CD14-positive monocyte (primary cell): ENCODE data around the gene TGFA. TPM values are rescaled to one million over a fixed set of nuclear protein-coding genes. Genes with fewer than 3 reads are reported as not detected.

ENCODE experiments used
- DNase-seq, 3 donors: peaks; one replicate each; pipeline ENCODE4 v3.0.0-alpha.2; 2011 to 2022
- H2AFZ ChIP-seq: 2 replicates; pipeline ENCODE4 v1.6.0; 2012; ENCODE audit warnings: mild to moderate bottlenecking, low read depth, low read length, inconsistent platforms; ENCODE audit not compliant: insufficient read depth, poor library complexity, severe bottlenecking
- H3K27ac ChIP-seq, 2 donors: 1 replicate in 1 of 2; 2 replicates in 1 of 2; pipeline ENCODE4 v1.5.1; 2012 to 2013; ENCODE audit warnings: low read length in 2 of 2, control low read depth in 1 of 2, inconsistent platforms in 1 of 2, low read depth in 1 of 2, mild to moderate bottlenecking in 1 of 2
- H3K27me3 ChIP-seq, 2 donors: one replicate each; pipeline versions ENCODE4 v1.6.0 to v1.6.1; 2011 to 2013; ENCODE audit warnings: low read length in 2 of 2; ENCODE audit not compliant: control insufficient read depth in 2 of 2, insufficient read depth in 2 of 2
- H3K36me3 ChIP-seq, 2 donors: replicated peaks in 1 of 2; 1 replicate in 1 of 2; 2 replicates in 1 of 2; pipeline versions ENCODE4 v1.5.1 to v1.6.1; 2012 to 2013; ENCODE audit warnings: low read length in 2 of 2, control low read depth in 1 of 2, inconsistent platforms in 1 of 2, mild to moderate bottlenecking in 1 of 2; ENCODE audit not compliant: insufficient read depth in 2 of 2, control insufficient read depth in 1 of 2
- H3K4me1 ChIP-seq, 2 donors: 1 replicate in 1 of 2; 2 replicates in 1 of 2; pipeline versions ENCODE4 v1.5.1 to v1.6.1; 2012 to 2013; ENCODE audit warnings: low read length in 2 of 2, control low read depth in 1 of 2, inconsistent platforms in 1 of 2, mild to moderate bottlenecking in 1 of 2, moderate library complexity in 1 of 2; ENCODE audit not compliant: insufficient read depth in 2 of 2, control insufficient read depth in 1 of 2
- H3K4me2 ChIP-seq: replicated peaks from 2 replicates; pipeline ENCODE3; 2012; ENCODE audit warnings: low read length, moderate library complexity, mild to moderate bottlenecking; ENCODE audit not compliant: poor library complexity, severe bottlenecking; ENCODE audit errors: extremely low read depth
- H3K4me3 ChIP-seq, 3 experiments: fragments of 200-600 bp in 1 of 3; sonication (generic) in 1 of 3; replicated peaks in 1 of 3; 1 replicate in 2 of 3; 2 replicates in 1 of 3; pipeline ENCODE4 v1.5.1; 2011 to 2013; ENCODE audit warnings: low read length in 3 of 3, mild to moderate bottlenecking in 3 of 3, control low read depth in 2 of 3, low read depth in 2 of 3, inconsistent platforms in 1 of 3, moderate library complexity in 1 of 3
- H3K79me2 ChIP-seq: 2 replicates; pipeline ENCODE4 v1.6.0; 2012; ENCODE audit warnings: mild to moderate bottlenecking, control low read depth, inconsistent platforms, low read length, moderate library complexity; ENCODE audit not compliant: insufficient read depth
- H3K9ac ChIP-seq: 2 replicates; pipeline ENCODE4 v1.6.0; 2017; ENCODE audit warnings: low read length, mild to moderate bottlenecking; ENCODE audit not compliant: insufficient read depth, poor library complexity, severe bottlenecking
- H3K9me3 ChIP-seq, 2 donors: replicated peaks in 1 of 2; 1 replicate in 1 of 2; 2 replicates in 1 of 2; pipeline versions ENCODE4 v1.5.1 to v1.6.1; 2012 to 2013; ENCODE audit warnings: low read length in 2 of 2, control low read depth in 1 of 2; ENCODE audit not compliant: control insufficient read depth in 1 of 2, insufficient read depth in 1 of 2
- H4K20me1 ChIP-seq: 2 replicates; pipeline ENCODE4 v1.6.0; 2012; ENCODE audit warnings: mild to moderate bottlenecking, low read length, control low read depth, moderate library complexity; ENCODE audit not compliant: insufficient read depth
- H3K27ac Mint-ChIP-seq, 7 donors: one replicate each; pipeline ENCODE4 v1.8.0; 2020; ENCODE audit warnings: mild to moderate bottlenecking in 7 of 7, mixed read lengths in 7 of 7, moderate library complexity in 6 of 7, inconsistent platforms in 2 of 7
- H3K27me3 Mint-ChIP-seq, 3 donors: one replicate each; pipeline ENCODE4 v1.8.0; 2021 to 2022; ENCODE audit warnings: low read depth in 3 of 3, mild to moderate bottlenecking in 3 of 3, mixed read lengths in 3 of 3, moderate library complexity in 3 of 3, inconsistent platforms in 1 of 3
- H3K36me3 Mint-ChIP-seq, 2 donors: one replicate each; pipeline ENCODE4 v1.8.0; 2020; ENCODE audit warnings: mixed read lengths in 2 of 2, inconsistent platforms in 1 of 2, mild to moderate bottlenecking in 1 of 2
- H3K4me1 Mint-ChIP-seq: one replicate; pipeline ENCODE4 v1.8.0; 2020; ENCODE audit warnings: mild to moderate bottlenecking, mixed read lengths
- H3K4me3 Mint-ChIP-seq, 2 donors: one replicate each; pipeline ENCODE4 v1.8.0; 2020; ENCODE audit warnings: mild to moderate bottlenecking in 2 of 2, mixed read lengths in 2 of 2, moderate library complexity in 1 of 2
- H3K9me3 Mint-ChIP-seq, 7 donors: one replicate each; pipeline ENCODE4 v1.8.0; 2020 to 2022; ENCODE audit warnings: mixed read lengths in 7 of 7, mild to moderate bottlenecking in 6 of 7, moderate library complexity in 6 of 7, inconsistent platforms in 2 of 7
- CTCF ChIP-seq: fragments of 200-600 bp; IDR thresholded peaks from one replicate; pipeline ENCODE4 v1.8.0; 2022; ENCODE audit warnings: antibody characterized with exemption, mild to moderate bottlenecking
- WGBS: methylation state at CpG from one replicate; pipeline ENCODE4 v1.1.5; 2013; ENCODE audit warnings: missing lambda C conversion rate; ENCODE audit not compliant: insufficient coverage; 5-methylcytosine and 5-hydroxymethylcytosine counted together
- intact Hi-C, 2 donors: fragments of 100-400 bp; cut with micrococcal nuclease; formaldehyde crosslinking; loops; one replicate each; pipeline versions ENCODE4 v1.15.0 to v1.15.1; 2023
- polyA plus RNA-seq, 3 donors: library from polyadenylated mRNA; depleted of rRNA in 1 of 3; unstranded in 2 of 3; stranded (reverse) in 1 of 3; fragments of 300-500 nt in 2 of 3; fragments of >200 nt in 1 of 3; fragmentation: Illumina TruSeq in 2 of 3; gene quantifications; 1 replicate in 2 of 3; 2 replicates in 1 of 3; pipeline ENCODE4 v1.2.3, GENCODE V29; 2012 to 2021

TGFA gene
- polyA plus RNA-seq, 3 donors = 1.7 to 2.5 (median 1.7) TPM

DNA sequence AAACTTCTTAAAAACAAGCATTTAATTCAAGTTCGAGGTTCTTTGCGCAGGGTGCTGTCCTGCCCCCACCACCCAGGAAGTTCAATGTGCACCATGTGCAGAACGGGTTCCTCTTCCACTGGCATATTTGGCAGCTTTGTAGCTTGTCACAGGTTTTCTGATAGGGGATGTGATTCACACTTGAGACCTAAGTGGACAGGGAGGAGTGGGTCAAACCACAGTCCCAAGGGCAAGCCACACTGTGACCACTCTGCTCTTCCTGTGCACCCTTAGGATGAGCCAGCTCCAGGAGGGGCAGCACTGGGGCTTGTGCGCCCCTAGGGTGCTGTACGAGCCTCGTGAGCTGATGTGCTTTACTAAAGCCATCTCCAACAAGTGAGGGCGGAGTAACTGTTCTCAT is 82.5 kb downstream of the TGFA start:
- H3K36me3 ChIP-seq = no peaks in the 10 kb centered on the region
- no peak overlapping the region for H3K9ac ChIP-seq
- no peak overlapping the region for H3K4me3 ChIP-seq
- intact Hi-C loops = no loop called here
- H3K79me2 ChIP-seq = no peaks in the 10 kb centered on the region
- H3K9me3 ChIP-seq = no peaks in the 10 kb centered on the region
- H4K20me1 ChIP-seq = no peaks in the 10 kb centered on the region
- H3K27me3 ChIP-seq = no peaks in the 10 kb centered on the region
- no peaks in the 10 kb centered on the region for H3K9me3 Mint-ChIP-seq
- H3K4me1 ChIP-seq = peaks cover 59 to 61% of the 10 kb centered on the region in 2 donors
- no peak for TF ChIP-seq CTCF
- peak overlapping the region in 3 of 7 donors; percentile 13 to 73 (median 30) for H3K27ac Mint-ChIP-seq
- H3K36me3 Mint-ChIP-seq = peaks cover 0 to 2% of the 10 kb centered on the region in 2 donors
- H3K27ac ChIP-seq = no peak overlapping the region
- peaks cover 66% of the 10 kb centered on the region for H3K4me1 Mint-ChIP-seq
- no peak overlapping the region for H2AFZ ChIP-seq
- H3K27me3 Mint-ChIP-seq = peaks cover 0 to 10% (median 1%) of the 10 kb centered on the region in 3 donors
- peak; percentile 20 to 37 (median 37) for DNase-seq
- WGBS = 0% methylated on average over 1 of the region's 7 CpGs
- no peak overlapping the region for H3K4me3 Mint-ChIP-seq
- no peak overlapping the region for H3K4me2 ChIP-seq

DNA sequence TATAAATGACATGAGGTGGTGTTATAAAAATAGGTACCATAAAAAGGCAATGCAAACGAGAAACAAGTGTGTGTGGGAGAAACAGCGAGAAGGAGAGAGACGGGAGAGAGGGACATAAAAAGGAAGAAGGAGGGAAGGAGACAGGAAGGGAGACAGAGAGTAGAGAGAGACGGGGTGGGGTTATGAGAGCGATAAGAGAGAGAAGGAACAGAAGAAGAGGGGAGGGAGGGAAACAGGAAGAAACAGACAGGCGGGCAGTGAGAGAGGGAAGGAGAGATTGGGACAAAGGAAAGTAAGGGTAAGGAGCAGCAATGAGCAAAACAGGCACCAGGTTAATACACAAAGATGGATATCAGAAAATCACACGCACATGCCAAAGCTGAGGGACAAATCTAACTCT is 83.7 kb downstream of the TGFA start:
- Histone ChIP-seq H3K27me3 (no peaks in the 10 kb centered on the region), H3K27ac (no peak overlapping the region), H2AFZ (no peak overlapping the region), H3K79me2 (no peaks in the 10 kb centered on the region), H3K4me3 (no peak overlapping the region), H4K20me1 (no peaks in the 10 kb centered on the region), H3K4me2 (no peak overlapping the region), H3K9me3 (no peaks in the 10 kb centered on the region), H3K9ac (no peak overlapping the region), H3K36me3 (no peaks in the 10 kb centered on the region), H3K4me1 (peaks cover 53 to 54% of the 10 kb centered on the region in 2 donors)
- WGBS = 16% methylated on average over 6 of the region's 7 CpGs
- Mint-ChIP-seq H3K4me3 (no peak overlapping the region), H3K4me1 (peaks cover 58% of the 10 kb centered on the region), H3K36me3 (peaks cover 0 to 2% of the 10 kb centered on the region in 2 donors), H3K27me3 (peaks cover 0 to 10% (median 1%) of the 10 kb centered on the region in 3 donors), H3K9me3 (no peaks in the 10 kb centered on the region), H3K27ac (no peak overlapping the region)
- intact Hi-C loops = no loop called here
- TF ChIP-seq CTCF = no peak
- no peak for DNase-seq
